SKM-1 (cell line): ENCODE data around the gene CDK3.

Experiments
- DNase-seq: peaks from one replicate; lab custom pipeline; 2025; ENCODE audit not compliant: unreplicated experiment; lab: John Stamatoyannopoulos, UW

CDK3 gene

DNA sequence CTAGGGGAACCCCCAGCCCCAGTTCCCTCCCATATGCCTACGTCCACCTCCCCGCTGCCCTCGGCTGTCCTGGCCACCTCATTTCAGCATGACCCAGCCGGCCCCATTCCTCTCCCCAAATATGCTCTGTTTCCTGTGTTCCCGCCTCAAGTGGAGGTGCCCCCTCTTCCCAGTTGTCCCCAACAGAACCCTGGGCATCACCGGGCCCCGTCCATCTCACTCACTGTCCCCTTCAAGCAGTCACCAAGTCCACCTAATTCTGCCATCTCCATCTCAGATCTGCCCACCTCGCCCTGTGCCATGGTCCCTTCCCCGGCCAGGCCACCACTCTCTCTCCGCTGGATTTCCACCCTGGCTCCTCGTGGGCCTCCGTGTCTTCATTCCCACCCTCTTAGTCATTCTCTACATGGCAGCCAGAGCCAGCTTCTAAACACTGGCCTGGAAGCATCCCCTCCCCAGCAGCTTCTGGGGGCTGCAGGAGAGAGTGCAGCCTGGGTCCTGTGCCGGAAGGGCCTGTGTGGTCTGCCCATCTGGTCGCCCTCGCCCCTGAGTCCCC is 12.8 kb downstream of the CDK3 start:
- no peak for DNase-seq

DNA sequence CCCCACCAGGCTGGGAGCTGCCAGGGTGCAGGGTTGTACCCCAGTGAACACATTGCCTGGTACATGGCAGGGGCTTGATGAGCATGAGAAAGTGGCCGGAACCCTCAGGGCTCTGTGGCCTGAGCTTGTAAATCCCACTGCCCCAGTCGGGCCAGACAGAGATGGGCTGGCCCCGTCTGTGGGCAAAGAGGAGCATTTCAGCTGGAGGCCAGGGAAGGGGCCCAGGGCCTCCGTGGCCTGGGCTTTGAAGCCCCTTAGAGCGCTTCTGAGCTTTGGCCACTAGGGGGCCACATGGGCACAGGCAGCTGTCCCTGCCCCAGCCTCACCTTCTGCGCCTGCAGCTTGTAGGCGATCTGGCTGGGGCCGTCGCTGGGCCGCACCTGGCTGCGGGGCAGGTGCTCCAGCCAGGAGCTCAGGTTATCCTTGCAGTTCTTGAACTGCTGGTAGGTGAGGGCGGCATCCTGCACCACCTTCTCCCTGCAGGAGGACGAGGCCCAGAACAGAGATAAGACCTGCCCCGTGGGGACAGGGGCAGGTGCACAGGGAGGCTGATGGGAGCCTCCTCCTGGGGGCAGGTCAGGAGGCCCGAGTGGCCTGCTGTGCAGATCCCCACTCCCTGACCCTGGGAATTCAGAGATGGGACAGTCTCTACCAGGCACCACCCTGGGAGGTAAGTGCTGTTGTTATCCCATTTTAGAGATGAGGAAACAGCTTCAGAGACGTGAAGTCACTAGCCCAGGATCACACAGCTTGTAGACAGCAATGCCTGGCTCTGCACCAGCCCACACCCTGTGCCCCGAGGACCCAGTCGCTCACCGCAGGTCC is 13.7 kb downstream of the CDK3 start:
- peak; percentile 10 for DNase-seq

DNA sequence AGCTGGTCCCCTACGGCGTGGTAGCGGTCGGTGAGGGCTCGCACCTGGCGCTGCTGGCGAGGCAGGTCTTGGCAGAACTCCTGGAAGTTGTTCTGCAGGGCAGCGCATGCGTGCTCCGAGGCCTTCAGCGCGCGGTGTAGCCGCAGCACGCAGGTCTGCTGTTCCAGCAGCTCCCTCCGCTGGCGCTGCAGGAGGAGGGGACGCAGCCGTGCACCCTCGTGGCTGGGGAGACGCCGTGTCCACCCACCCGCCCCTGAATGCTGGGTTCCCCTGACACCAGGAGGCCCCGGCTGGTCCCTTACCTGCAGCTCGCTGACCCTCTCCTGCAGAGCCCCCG is 14.2 kb downstream of the CDK3 start:
- DNase-seq, result no peak

DNA sequence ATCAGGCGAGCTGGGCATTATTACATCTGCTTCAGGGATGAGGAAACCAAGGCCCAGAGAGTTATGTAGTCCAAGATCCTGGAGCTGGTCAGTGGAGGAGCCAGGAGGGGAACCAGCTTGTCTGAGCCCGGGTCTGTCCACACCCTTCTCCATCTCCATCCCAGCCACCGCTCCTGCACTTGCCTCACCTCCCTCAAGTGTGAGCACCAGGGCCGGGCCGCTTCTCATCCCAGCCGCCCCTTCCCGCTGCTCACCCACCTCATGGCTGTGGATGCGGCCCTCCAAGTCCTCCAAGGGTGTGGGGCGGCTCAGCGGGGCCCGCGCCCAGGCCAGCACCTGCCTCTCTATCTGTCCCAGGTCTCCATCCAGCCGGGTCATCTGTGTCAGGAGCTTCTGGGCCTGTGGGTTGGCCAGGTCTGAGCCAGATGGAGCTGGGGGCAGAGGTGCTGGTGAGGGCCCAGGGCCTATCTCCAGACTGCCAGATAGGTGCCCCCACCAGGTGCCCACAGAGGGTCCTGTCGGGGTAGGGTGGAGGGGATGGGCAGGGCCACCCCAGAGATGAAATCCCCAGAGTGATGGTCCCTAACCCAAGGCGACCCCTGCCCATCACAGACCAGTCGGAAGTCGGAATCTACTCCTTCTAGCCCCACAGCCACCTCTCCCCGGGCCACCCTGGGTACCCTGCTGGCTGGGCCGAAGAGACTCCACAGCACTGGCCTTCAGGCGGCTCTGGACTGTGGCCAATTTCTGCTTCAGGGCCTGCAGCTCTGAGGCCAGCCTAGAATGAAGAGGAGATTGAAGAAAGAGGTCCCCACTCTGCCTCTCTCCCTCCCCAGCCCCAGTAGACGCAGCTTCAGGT is 17.1 kb downstream of the CDK3 start:
- no peak for DNase-seq

DNA sequence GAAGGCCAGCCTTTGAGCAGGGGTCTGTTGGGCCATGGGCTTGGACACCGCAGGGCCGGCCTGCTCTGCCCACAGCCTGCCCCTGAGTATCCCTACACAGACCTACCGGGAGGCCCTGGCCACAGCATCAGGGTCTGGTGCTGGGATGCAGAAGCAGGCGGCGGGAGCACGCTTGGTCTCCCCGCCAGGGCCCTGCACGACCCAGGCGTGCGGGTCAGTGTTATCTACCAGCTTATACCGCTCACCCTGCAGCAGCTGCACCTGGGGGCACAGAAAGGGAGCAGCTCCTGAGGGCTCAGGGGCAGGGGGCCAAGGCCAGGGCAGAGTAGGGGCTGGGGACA is 17.7 kb downstream of the CDK3 start:
- no peak for DNase-seq

GRCh38 chr17:76018801-76019200 is 18.1 kb downstream of the CDK3 start:
- no peak for DNase-seq

- no peak for DNase-seq
Measured at GRCh38 chr17:76019833-76020467, 19.3 kb downstream of the CDK3 start.

DNA sequence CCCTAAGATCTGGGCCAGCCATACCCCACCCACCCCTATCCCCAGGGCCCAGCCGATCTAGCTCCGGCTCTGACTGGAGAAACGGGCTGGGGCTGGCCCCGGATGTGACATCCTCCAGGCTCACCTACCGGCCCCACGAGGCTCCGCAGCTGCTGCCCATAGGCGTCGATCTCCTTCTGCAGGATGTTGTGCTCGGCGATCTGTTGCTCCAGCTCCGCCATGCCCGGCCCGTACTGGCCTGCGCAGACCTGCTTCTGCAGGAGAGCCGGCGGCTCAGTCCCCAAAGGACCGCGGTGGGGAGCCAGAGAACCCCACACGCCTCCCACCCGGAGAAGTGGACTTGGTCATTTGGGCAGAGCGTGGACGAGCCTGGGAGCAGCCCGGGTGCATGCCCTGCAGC is 21.6 kb downstream of the CDK3 start:
- no peak for DNase-seq

GRCh38 chr17:76022973-76023899 is 22.6 kb downstream of the CDK3 start:
- DNase-seq, result no peak

DNA sequence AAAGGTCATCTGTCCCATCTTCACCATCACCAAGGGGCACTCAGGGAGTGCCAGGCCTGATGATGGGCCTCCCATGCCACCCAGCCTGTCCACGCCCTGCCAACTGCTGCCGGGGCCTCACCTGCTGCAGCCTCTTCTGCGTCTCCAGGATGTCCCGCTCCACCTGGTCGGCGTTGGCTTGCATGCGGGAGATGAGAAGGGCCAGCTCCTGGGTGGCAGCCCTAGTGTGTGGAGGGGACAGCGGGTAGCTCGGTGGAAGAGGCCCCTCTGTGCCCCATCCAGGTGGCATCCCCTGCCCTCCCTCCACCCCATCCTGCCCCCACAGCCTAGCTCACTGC is 23.2 kb downstream of the CDK3 start:
- DNase-seq, result no peak

DNA sequence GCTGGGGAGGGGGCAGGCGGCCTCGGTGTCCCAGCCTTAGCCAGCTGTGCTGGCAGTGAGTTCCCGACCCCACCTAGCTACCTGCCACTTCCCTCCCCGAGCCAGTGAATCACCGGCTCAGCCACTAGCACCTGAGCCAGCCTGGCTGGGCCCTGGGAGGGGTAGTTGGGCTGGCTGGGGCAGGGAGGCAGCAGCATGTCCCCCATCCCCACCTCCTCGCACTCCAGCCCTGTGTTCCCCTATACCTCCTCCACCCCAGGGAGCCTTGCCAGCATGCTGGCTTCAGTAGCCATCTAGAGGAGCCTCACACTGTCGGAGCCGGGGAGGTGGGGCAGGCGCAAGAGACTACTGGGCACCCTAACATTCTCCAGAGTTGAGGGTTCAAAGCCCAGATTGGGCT is 23.7 kb downstream of the CDK3 start:
- DNase-seq, result no peak

DNA sequence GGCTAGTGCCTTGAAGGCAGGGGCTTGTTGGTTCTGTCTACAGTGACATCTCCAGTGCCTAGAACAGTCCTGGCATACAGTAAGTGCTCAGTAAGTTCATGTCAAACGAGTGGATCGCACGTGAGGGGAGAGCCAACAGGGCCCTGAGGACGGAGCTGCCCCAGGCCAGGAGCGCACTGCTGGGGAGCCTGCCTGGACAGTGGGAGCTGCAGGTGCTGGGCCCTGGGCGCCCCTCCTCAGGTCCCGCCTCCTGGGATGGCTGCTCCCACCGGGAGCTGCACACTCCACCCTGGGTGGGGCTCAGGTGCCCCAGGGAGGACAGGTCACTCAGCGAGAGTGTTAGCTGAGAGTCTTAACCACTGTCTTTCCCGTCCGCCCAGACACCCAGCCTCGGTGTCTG is 24.6 kb downstream of the CDK3 start:
- no peak for DNase-seq

DNA sequence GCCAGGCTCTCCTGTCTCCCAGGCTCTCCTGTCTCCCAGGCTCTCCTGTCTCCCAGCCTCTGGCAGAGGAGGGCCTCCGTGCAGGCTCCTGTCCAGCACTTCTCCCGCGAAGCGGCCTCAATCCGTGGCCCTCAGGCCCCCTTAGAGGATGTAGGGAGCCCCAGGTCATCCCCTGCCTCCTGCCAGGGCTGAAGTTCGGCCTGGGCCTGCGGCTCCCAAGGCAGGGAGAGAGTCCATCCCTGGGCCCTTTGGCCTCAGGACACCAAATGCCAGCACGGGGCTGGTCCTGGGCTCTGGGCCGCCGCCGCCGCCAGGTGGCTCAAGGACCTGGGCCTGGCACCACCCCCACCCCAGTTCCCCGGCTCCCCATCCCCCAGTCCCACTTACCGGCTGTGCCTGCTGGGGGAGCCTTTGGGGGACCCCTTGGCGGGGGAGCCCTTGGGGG is 26.1 kb downstream of the CDK3 start:
- DNase-seq, result no peak

DNA sequence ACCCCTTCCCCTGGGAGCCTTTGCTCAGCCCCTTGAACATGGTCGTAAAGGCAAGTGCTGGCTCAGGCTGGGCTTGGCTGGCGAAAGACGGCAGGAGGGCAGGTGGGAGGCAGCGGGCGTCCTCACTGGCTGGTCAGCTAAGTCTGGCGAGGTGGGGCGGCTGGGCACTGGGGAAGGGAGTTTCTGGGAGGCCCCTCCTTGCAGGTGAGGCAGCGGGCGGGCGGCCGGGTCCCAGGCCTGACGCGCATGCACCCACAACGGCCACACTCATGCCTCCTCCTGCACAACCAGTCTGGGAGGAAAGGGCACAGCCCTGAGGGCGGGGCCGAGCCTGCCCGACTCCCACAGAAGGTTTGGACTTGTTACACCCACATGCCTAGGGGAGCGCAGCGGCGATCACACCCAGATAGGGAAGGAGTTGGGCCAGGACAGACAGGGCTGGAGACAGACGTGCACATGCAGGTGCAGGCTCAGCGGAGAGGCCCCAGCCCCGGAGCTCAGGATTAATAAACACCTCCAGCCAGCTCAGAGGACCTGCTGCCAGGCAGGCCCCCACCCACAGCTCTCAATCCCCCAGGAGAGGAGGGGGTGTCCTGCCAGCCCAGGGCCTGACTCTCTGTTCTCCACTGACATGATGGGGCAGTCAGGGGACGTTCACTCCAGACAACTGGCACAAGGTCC is 26.6 kb downstream of the CDK3 start, which contains the start of gene EVPL:
EVPL (minus strand) TSS at position 148 of the 681 bp plus-strand sequence; CDS start at position 40, 108 bp downstream.
- DNase-seq, result no peak

DNA sequence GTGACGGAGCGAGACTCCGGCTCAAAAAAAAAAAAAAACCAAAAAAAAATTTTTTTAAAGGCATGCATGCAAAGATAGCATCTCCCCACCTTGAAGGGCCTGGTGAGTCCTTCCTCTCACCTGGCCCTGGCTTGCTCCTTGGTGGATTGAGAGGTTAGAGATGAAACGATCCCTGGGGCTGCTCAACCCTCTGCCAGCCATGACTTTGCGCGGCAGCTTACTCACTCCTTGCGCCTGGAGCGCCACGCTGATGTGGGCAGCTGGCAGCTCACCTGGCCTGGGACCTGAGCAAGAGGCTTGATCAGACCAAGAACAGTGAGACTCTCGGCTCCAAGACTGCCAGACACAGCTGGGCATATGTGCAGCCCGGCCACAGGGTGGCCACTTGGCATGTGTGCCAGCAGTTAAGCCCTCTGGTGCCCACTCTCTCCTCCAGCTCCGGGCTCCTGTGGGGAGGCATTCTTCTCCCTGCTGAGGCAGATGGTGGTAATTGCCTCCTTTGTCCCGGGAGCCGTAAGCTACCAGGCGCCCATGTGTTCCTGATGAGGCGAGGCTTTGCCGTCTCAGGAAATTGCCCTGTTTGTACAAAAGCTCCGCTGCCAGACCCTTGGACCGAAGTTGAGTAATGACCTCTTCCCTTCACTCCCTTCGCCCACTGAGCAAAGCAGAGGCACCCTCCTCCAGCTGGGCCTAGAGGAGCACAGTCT is 31.6 kb downstream of the CDK3 start:
- no peak for DNase-seq

GRCh38 chr17:76032780-76033108 is 32.1 kb downstream of the CDK3 start:
- no peak for DNase-seq

DNA sequence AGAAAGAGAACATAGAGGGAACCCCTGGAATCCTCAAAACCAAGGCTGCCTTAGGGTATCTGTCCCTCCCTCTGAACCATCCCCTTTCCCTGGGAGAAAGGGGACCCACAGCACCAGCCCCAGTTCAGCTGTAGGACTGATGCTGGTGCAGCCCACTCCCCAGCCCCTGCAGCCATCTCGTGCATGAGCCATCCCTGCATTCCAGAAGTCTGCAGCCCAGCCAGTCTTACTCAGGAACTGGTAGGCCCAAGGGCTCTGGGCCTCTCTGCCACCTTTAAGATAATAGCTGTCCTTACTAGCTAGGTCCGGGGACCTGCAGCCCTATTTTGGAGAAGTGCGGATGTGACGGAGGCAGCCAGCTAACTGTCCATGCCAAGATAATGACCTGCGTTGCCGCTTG is 32.5 kb downstream of the CDK3 start:
- DNase-seq, result no peak

GRCh38 chr17:76034428-76035350 is 34.0 kb downstream of the CDK3 start:
- DNase-seq, result no peak
